HT1080 (cell line): ENCODE data around the gene CIB4. TPM values are rescaled to one million over a fixed set of nuclear protein-coding genes. Genes with fewer than 3 reads are reported as not detected.

Experiments
- DNase-seq: peaks from one replicate; pipeline ENCODE4 v3.0.0-alpha.2; 2015; ENCODE audit warnings: low read depth
- total RNA-seq: library from RNA; depleted of rRNA; stranded (reverse); fragments of >200 nt; shearing (Covaris generic); gene quantifications from 2 replicates; pipeline ENCODE4 v1.2.3, GENCODE V29; 2014

CIB4 gene
- total RNA-seq, 1 experiment from 2014 or later = not detected

- no peak for DNase-seq
These were observed 31.9 kb downstream of the CIB4 start for GRCh38 chr2:26609205-26609631.

DNA sequence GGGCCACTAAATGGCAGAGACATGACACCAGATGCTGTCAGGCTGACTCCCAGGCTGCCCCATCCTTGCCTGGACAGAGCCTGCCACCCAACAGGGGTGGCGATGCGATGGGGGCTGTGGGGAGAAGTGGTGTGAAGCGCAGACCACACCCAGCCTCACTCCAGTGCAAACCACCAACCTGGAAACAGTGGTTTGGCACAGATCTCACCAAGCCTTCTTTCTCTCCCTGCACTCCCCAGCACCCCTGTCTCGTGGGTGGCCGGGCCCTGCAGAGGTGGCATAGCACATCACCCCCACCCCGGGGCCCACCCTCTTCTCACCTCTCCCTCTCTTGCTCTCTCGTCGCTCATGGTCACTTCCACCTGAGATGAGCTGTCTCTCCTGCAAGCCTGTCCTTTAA, 32.6 kb downstream of the CIB4 start:
- DNase-seq = no peak

DNA sequence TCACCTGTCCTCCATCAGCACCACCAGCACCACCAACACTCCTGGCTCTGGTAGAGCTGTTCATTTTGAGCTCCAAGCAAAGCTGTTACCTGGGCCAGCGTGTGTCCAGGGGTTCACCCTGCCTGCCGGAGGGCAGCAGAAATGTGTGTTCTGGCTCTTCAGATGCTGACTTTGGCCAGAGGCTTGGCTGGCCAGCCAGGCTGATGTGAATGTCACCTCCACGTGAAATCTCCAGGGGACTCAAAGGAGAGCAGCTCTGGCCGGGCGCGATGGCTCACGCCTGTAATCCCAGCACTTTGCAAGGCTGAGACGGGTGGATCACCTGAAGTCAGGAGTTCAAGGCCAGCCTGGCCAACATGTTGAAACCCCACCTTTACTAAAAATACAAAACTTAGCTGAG, 33.5 kb downstream of the CIB4 start:
- no peak for DNase-seq

DNA sequence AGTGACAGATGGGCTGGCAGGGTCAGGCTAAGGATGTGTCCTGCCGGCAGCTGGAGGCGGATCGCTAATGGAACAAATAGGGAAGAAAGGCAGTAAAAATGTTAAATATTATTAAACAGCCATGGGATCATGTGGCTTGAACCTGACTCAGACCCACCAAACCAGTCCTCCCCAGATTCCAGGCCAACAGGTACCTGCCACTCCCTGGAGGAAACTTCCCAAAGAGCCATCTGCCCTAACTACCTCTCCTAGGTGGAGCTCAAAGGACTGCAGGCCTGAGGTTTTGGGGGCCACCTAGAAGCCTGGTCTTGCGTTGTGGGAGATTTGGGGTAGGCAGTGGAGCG, 34.3 kb downstream of the CIB4 start:
- DNase-seq = no peak

- DNase-seq = peak; percentile 11
These were observed 34.9 kb downstream of the CIB4 start for GRCh38 chr2:26605999-26606846.

DNA sequence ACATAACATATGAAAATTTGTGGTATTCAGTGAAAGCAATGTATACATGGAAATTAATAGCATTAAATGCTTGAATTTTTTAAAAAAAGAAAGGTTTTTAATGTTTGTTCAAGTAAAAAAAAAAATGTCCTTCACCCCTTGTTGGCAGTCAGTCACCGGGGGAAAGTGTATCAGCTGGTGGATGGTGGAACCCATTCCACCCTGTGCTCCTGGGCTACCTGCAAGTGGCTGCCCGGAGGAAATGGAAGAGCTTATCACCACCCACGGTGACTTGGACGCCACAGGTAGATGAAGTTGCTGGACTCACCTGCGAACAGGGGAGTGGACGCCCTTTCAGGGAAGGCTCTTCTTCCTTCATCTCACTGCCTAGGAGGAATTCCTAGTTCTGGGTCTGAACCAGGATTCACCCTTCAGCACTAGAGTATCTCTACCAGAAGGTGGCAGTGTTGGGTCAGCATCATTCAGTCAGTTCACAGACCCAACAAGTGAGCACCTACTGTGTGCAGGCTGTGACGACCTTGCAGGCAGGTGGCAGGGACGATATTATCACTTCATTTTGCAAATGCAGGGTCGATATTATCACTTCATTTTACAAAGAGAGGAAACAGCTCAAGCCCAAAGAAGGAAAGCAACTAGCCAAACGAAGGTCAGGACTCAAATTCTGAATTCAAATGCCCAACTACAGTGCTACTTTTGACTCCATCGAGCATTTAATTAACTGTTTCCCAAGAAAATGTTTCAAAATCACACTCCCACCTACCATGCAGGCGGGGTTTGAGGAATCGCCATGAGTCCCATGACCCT, 35.8 kb downstream of the CIB4 start:
- DNase-seq = peak; percentile 17

- no peak for DNase-seq
These were observed 38.6 kb downstream of the CIB4 start for GRCh38 chr2:26602575-26602974.

DNA sequence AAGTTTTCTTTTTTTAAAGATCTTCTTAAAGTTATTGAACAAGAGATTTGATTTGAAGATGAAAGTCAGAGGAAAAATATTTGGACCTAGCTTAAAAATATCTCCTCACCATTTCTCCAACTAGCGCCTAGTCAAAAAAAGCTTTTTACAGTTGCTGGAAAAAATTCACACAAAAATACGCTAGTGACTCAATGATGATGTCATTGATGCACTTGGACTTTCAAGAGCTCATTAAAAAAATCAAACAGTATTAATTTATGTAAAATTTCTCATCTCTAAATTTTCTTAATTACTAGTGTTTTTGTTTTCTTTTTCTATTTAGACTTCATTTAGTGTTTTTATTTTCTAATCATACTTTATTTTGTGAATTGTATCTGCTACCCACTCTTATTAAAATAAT, 41.8 kb downstream of the CIB4 start:
- DNase-seq = no peak

DNA sequence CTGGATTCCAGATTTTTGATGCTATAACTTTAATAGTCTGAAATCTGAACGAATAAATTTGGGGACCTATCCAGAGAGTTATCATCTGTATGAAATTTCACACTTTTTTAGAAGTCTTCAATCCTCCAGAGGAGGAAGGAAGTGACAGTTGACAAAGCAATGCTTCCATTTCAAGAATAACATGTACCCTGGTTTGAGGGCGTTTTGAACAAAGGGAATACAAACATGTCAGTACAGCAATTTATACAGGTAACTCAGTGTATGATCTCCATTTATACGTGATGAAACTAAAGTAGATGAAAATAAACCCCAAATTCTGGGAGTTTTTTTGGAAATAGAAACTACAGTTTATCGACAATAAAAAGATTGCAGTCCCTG, 42.2 kb downstream of the CIB4 start:
- DNase-seq = no peak

DNA sequence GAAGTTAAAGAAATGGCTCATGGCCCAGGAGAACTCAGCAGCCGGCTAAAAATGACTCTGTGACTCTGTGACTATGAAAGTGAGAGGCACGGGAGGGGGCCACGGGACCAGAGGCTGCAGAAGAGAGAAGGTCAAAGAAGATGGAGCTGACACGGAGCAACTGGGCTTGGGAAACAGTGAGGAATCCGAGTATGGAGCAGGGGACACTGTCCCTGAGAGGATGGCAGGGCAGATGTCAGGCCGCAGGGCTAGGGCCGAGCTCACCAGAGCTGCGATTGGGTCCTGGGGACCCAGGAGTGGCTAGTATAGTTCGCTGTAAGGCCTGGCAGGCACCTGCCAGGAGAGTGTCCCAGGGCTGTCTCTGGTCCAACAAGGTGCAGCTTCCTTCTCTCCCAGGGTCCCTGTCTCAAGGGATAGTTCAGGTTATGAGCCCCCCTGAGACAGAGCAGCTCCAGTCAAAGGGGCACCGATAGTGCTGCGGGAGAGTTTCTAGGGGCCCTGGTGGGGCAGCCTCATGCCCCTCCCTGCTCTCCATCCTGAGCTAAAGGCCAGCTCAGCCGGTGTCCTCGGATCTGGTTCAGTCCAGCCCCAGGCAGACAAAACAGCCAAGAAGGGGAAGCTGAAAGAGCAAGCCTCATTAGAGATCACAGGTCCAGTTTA, 42.7 kb downstream of the CIB4 start:
- no peak for DNase-seq

DNA sequence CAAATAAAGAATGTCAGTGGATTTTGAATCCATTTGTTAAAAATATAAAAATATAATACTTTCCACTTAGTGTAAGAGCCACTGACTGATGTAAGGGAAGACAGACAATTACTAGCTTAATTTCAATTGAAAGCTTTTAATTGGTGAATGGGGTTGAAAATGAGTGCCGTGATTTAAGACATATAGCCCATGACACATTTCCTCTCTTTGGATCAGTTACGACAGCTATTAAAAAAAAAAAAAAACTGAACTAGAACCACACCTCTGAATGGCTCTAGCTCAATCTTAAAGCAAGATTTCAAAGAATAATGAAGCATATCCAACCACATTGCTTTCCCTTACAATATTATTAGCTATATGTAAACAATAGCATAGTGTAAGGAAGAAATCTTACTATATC, 44.0 kb downstream of the CIB4 start:
- peak; percentile 42 for DNase-seq

- no peak for DNase-seq
These were observed 46.0 kb downstream of the CIB4 start for GRCh38 chr2:26595146-26595545.

GRCh38 chr2:26591619-26592505, 49.3 kb downstream of the CIB4 start:
- no peak for DNase-seq

GRCh38 chr2:26590980-26591618, 50.1 kb downstream of the CIB4 start:
- DNase-seq = no peak

DNA sequence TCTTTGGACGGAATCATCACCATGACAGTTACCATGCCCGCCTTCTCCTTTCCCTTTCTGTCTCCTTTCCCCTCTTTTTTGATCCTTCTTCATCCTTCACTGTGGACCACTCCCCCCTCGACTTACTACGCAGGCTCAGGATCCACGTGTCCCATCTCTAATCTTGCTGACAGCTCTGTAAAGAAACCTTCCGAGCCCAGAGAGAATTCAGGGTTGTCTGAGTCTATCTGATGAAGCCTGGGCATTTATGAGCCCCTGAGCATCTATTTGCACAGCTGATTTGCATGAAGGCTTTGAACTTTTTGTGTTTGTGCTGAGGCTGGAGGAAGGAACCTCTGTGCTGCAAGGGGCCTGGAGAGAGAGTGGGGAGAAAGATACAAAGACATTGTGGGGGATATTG, 50.7 kb downstream of the CIB4 start:
- DNase-seq = no peak

DNA sequence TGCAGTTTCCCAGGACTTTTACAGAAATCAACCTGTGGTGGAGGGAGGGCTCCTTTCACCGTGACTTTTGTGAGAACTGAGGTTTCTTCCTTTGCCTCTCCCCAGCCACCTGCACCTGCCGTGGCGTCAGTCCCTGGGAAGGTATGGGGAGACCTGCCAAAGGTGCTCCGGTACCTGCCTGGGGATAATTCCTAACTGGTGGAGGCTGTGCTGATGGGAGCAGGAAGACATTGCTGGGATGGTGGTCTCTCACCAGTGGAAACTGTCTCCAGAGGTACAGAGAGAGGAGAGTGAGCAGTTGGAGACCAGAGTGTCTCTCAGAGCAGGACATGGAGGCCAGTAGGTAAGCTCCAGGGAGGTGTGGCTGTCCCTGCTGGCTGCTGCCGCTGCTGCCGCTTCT, 52.6 kb downstream of the CIB4 start:
- no peak for DNase-seq

DNA sequence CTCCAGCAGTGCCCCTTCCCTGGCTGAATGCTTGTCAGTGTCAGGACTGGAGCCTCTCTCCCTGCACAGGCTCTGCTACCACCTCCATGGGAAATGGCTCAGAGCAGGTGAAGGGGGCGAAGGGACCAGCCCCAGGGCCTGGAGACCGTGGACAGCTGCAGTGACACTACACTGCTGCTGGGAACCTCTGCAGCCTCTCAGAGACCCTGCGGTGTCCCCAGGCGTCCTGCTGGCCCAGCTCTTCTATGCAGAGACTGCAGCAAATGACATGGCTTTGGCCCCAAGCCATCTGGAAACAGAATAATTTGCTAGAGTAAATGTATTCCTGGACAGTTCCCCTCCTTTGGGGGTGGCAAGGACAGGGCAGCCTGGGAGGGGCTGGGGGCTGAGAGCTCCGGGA, 53.2 kb downstream of the CIB4 start:
- DNase-seq = no peak

DNA sequence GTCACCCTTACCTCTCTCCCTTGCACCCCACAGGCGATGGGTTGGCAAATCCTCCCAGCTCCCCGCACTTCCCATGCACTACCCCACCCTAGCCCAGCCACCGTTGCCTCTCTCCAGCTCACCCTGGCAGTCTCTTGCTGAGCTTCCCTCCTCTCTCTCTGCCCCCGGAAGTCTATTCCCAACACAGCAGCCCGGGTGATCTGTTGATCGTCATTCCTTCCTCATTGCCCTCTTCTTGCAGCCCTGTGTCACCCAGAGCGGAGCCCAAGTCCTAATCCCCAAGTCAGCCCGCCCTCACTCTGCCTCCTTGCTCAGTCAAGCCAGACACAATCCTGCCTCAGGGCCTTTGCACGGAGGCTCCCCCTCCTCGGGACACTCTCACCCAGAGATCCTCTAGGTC, 55.2 kb downstream of the CIB4 start:
- no peak for DNase-seq

- no peak for DNase-seq
These were observed 56.1 kb downstream of the CIB4 start for GRCh38 chr2:26585100-26585499.

DNA sequence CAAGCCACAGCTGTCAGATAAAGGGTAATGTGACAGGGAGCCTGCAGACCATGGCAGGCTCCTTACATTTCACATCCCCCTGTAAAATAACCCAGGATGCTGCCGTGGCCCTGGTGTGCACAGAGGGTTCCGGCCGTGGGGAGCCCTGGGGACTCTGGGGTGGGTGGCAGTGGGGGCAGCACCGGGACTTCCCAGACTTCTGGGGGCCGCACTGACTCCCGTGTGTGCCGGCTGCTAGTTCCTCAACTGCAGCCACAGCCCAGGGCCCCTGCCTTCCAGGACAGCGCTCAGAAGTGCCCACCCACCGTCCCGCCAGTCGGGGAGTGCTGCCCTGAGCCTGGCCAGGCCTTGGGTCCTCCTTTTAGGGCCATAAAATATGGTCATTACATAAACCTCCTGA, 56.5 kb downstream of the CIB4 start:
- no peak for DNase-seq

GRCh38 chr2:26584191-26584590, 57.0 kb downstream of the CIB4 start:
- no peak for DNase-seq
